ENCODE results near the gene C11orf58. TPM values are rescaled to one million over a fixed set of nuclear protein-coding genes. Genes with fewer than 3 reads are reported as not detected.

Gene C11orf58
- total RNA-seq, 1 donor from 2014 or later, result 154 TPM

- Mint-ChIP-seq H3K4me3 (no peak overlapping the region), H3K27ac (no peak overlapping the region), H3K27me3 (ENCODE audit: low read depth) (no peaks in the 10 kb centered on the region), H3K4me1 (no peaks in the 10 kb centered on the region), H3K36me3 (peaks cover 6% of the 10 kb centered on the region), H3K9me3 (peaks cover 36% of the 10 kb centered on the region)
- TF ChIP-seq, protein P1, sequence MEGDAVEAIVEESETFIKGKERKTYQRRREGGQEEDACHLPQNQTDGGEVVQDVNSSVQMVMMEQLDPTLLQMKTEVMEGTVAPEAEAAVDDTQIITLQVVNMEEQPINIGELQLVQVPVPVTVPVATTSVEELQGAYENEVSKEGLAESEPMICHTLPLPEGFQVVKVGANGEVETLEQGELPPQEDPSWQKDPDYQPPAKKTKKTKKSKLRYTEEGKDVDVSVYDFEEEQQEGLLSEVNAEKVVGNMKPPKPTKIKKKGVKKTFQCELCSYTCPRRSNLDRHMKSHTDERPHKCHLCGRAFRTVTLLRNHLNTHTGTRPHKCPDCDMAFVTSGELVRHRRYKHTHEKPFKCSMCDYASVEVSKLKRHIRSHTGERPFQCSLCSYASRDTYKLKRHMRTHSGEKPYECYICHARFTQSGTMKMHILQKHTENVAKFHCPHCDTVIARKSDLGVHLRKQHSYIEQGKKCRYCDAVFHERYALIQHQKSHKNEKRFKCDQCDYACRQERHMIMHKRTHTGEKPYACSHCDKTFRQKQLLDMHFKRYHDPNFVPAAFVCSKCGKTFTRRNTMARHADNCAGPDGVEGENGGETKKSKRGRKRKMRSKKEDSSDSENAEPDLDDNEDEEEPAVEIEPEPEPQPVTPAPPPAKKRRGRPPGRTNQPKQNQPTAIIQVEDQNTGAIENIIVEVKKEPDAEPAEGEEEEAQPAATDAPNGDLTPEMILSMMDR (IDR thresholded peaks at IDR 0.05; ENCODE audit: unreplicated experiment), result no peak
- DNase-seq (ENCODE audit: low spot score in 2 of 2, unreplicated experiment in 2 of 2), result no peak
Observed at GRCh38 chr11:16727806-16728205, 10.6 kb upstream of the C11orf58 start.

- H3K27ac Mint-ChIP-seq, result peak overlapping the region; percentile 83
- TF ChIP-seq, protein P1 (IDR thresholded peaks at IDR 0.05; ENCODE audit: unreplicated experiment), result no peak
- no peaks in the 10 kb centered on the region for H3K27me3 Mint-ChIP-seq (ENCODE audit: low read depth)
- peaks cover 9% of the 10 kb centered on the region for H3K4me1 Mint-ChIP-seq
- peaks cover 6% of the 10 kb centered on the region for H3K9me3 Mint-ChIP-seq
- no peak for DNase-seq (ENCODE audit: low spot score in 2 of 2, unreplicated experiment in 2 of 2)
- peak overlapping the region; percentile 58 for H3K4me3 Mint-ChIP-seq
- peaks cover 10% of the 10 kb centered on the region for H3K36me3 Mint-ChIP-seq
Observed at GRCh38 chr11:16737818-16738192, 642 bp upstream of the C11orf58 start.

DNA sequence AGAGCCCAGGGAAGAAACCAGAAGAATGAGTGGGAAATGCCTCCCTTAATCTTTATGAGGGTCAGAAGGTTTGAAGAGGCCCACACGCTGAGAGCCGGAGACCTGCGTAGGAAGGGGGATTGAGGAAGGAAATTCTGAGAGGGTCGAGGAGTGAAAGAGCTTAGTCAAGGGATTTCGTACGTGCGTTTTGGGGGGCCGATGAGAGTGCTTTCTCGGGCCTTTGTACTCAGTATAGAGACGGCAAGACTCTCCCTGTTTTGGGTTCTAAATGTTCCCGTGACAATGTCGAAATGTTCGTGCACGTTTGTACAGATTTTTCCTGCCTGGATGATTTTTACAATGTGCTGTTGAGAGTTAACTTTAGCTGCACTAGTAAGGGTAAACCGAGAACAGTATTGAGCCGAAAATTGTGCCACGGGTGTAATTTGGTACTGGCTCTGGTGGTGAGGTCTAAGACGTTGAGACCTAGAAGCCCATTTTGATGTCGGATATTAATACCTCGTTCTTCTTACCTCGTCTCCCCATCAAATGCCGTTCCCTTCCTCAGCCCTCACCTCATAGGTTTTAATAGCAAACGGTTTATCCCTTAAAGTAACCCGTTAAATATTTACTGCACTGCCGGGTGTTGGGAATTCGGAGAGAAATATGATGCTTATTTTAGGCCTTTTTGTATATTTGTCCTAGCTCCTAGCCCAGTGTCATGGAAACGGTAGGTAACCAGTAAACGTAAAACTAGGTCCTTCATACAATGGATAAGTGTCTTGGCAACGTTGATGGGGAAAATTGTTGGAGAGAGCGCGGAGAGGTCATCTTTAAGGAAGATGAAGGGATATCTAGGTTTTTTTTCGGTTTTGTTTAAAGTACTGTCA, 734 bp downstream of the C11orf58 start:
- peaks cover 12% of the 10 kb centered on the region for H3K36me3 Mint-ChIP-seq
- H3K27me3 Mint-ChIP-seq (ENCODE audit: low read depth), result no peaks in the 10 kb centered on the region
- no peak overlapping the region for H3K4me3 Mint-ChIP-seq
- H3K27ac Mint-ChIP-seq, result no peak overlapping the region
- peaks cover 17% of the 10 kb centered on the region for H3K4me1 Mint-ChIP-seq
- H3K9me3 Mint-ChIP-seq, result peaks cover 4% of the 10 kb centered on the region
- TF ChIP-seq, protein P1 (IDR thresholded peaks at IDR 0.05; ENCODE audit: unreplicated experiment), result no peak
- no peak for DNase-seq (ENCODE audit: low spot score in 2 of 2, unreplicated experiment in 2 of 2)

DNA sequence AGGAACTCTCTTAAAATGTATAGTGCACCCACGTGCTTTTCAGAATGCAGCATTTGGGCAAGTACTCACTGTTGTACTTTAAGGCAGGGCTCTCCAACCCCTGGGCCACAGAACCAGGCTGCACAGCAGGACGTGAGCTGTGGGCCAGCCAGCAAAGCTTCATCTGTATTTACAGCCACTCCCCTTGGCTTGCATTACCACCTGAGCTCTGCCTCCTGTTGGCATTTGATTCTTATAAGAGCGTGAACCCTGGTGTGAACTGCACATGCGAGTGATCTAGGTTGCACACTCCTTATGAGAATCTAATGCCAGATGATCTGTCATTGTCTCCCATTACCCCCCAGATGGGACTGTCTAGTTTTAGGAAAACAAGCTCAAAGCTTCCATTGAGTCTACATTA, 3.0 kb downstream of the C11orf58 start:
- DNase-seq (ENCODE audit: low spot score in 2 of 2, unreplicated experiment in 2 of 2), result no peak
- peaks cover 23% of the 10 kb centered on the region for H3K4me1 Mint-ChIP-seq
- peaks cover 4% of the 10 kb centered on the region for H3K9me3 Mint-ChIP-seq
- H3K27me3 Mint-ChIP-seq (ENCODE audit: low read depth), result no peaks in the 10 kb centered on the region
- H3K36me3 Mint-ChIP-seq, result peaks cover 19% of the 10 kb centered on the region
- TF ChIP-seq, protein P1 (IDR thresholded peaks at IDR 0.05; ENCODE audit: unreplicated experiment), result no peak
- no peak overlapping the region for H3K27ac Mint-ChIP-seq
- peak overlapping the region; percentile 12 for H3K4me3 Mint-ChIP-seq

DNA sequence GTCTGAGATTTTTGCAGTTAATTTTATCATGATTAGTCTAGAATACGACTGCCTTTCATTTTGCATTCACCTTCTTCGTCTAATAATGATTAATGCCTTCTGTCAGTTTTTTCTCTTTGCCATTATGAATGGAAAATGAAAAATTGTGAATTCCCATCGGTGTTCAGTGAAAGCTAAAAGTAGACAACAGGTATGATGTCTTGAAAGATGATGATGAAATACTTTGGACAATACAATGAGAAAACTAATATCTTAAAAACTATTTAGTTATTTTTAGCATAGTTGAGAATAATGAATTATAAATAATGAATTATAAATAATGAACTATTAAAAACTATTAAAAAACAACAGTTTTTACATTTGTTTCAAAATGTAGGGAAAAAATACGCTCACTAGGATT, 5.0 kb downstream of the C11orf58 start:
- H3K36me3 Mint-ChIP-seq, result peaks cover 31% of the 10 kb centered on the region
- no peak for DNase-seq (ENCODE audit: low spot score in 2 of 2, unreplicated experiment in 2 of 2)
- H3K4me1 Mint-ChIP-seq, result peaks cover 20% of the 10 kb centered on the region
- TF ChIP-seq, protein P1 (IDR thresholded peaks at IDR 0.05; ENCODE audit: unreplicated experiment), result no peak
- H3K4me3 Mint-ChIP-seq, result no peak overlapping the region
- H3K27me3 Mint-ChIP-seq (ENCODE audit: low read depth), result no peaks in the 10 kb centered on the region
- H3K9me3 Mint-ChIP-seq, result peaks cover 4% of the 10 kb centered on the region
- H3K27ac Mint-ChIP-seq, result peak overlapping the region; percentile 44

All from mesothelial cell of epicardium (in vitro differentiated cells).